IMR-90 (cell line): ENCODE data around the gene MCL1. TPM values are rescaled to one million over a fixed set of nuclear protein-coding genes. Genes with fewer than 3 reads are reported as not detected.

Source experiments
- ATAC-seq: fragments of 200-7000 bp; cut with Tn5 transposase; 2 replicates; pipeline ENCODE4 v1.9.1; 2020; ENCODE audit warnings: low read depth, mild to moderate bottlenecking, moderate library complexity
- BruUV-seq: library from RNA; stranded (reverse); fragments of 400-500 nt; replicated peaks from 2 replicates; lab custom pipeline; 2021; lab: Mats Ljungman, UMichigan
- CTCF ChIA-PET: fragments of 300-600 bp; formaldehyde crosslinking; extraction: SDS; loops from one replicate; lab custom pipeline; 2021; ENCODE audit warnings: antibody characterized with exemption; lab: Yijun Ruan, JAX
- POLR2A ChIA-PET: fragments of 300-600 bp; sonication (Branson Sonifier 250); formaldehyde crosslinking; loops from one replicate; lab custom pipeline; 2022; ENCODE audit warnings: antibody characterized with exemption; ENCODE audit not compliant: unreplicated experiment; lab: Charles Lee
- DNase-seq: peaks from one replicate; pipeline ENCODE4 v3.0.0; 2013
- H2AFZ ChIP-seq: replicated peaks from 2 replicates; pipeline ENCODE3; 2013; ENCODE audit warnings: low read length, mild to moderate bottlenecking; ENCODE audit not compliant: poor library complexity
- H2AK5ac ChIP-seq: 2 replicates; pipeline ENCODE4 v1.6.1; 2013; ENCODE audit warnings: low read depth, low read length, inconsistent platforms
- H2AK9ac ChIP-seq: replicated peaks from 2 replicates; pipeline ENCODE3; 2013; ENCODE audit warnings: mild to moderate bottlenecking, low read depth, low read length, moderate library complexity; ENCODE audit not compliant: poor library complexity
- H2BK120ac ChIP-seq: 2 replicates; pipeline ENCODE4 v1.6.1; 2013; ENCODE audit warnings: low read depth, low read length, inconsistent platforms
- H2BK15ac ChIP-seq: 3 replicates; pipeline ENCODE4 v1.6.1; 2013; ENCODE audit warnings: low read depth, low read length, inconsistent platforms
- H2BK20ac ChIP-seq: 2 replicates; pipeline ENCODE4 v1.6.1; 2013; ENCODE audit warnings: low read depth, mild to moderate bottlenecking, inconsistent platforms, low read length, moderate library complexity
- H2BK5ac ChIP-seq: 2 replicates; pipeline ENCODE4 v1.6.1; 2013; ENCODE audit warnings: mild to moderate bottlenecking, low read depth, low read length, inconsistent platforms; ENCODE audit not compliant: poor library complexity, severe bottlenecking
- H3K14ac ChIP-seq: replicated peaks from 2 replicates; pipeline ENCODE4 v1.6.1; 2013; ENCODE audit warnings: low read depth, low read length, inconsistent platforms
- H3K18ac ChIP-seq: 2 replicates; pipeline ENCODE4 v1.6.1; 2013; ENCODE audit warnings: low read depth, low read length, control low read depth
- H3K23ac ChIP-seq: 2 replicates; pipeline ENCODE4 v1.6.1; 2013; ENCODE audit warnings: low read depth, low read length, inconsistent platforms
- H3K27ac ChIP-seq: 2 replicates; pipeline ENCODE4 v1.5.1; 2013; ENCODE audit warnings: mild to moderate bottlenecking, control low read depth, low read length; ENCODE audit not compliant: insufficient read depth
- H3K27me3 ChIP-seq: 2 replicates; pipeline ENCODE4 v1.6.1; 2013; ENCODE audit warnings: low read length; ENCODE audit not compliant: control insufficient read depth, insufficient read depth
- H3K36me3 ChIP-seq: 2 replicates; pipeline ENCODE4 v1.6.1; 2013; ENCODE audit warnings: low read length, mixed read lengths; ENCODE audit not compliant: control insufficient read depth, insufficient read depth
- H3K4ac ChIP-seq: 2 replicates; pipeline ENCODE4 v1.6.1; 2013; ENCODE audit warnings: low read depth, low read length, inconsistent platforms
- H3K4me1 ChIP-seq: 2 replicates; pipeline ENCODE4 v1.6.1; 2013; ENCODE audit warnings: low read length, mixed read lengths; ENCODE audit not compliant: control insufficient read depth, insufficient read depth
- H3K4me2 ChIP-seq: 2 replicates; pipeline ENCODE4 v1.6.1; 2013; ENCODE audit warnings: low read depth, mild to moderate bottlenecking, control low read depth, low read length, moderate library complexity
- H3K4me3 ChIP-seq: 2 replicates; pipeline ENCODE4 v1.5.1; 2013; ENCODE audit warnings: low read depth, mild to moderate bottlenecking, control low read depth, low read length, moderate library complexity; ENCODE audit not compliant: insufficient read depth
- H3K56ac ChIP-seq: 2 replicates; pipeline ENCODE4 v1.6.1; 2013; ENCODE audit warnings: low read length, inconsistent platforms; ENCODE audit not compliant: insufficient read depth; ENCODE audit errors: extremely low read depth
- H3K79me1 ChIP-seq, 2 experiments: 2 replicates each; pipeline ENCODE4 v1.6.1; 2013; ENCODE audit warnings: low read length in 2 of 2, inconsistent platforms in 1 of 2, low read depth in 1 of 2
- H3K9ac ChIP-seq: 2 replicates; pipeline ENCODE4 v1.6.1; 2013; ENCODE audit warnings: low read depth, low read length, control low read depth
- H3K9me1 ChIP-seq: 2 replicates; pipeline ENCODE4 v1.6.1; 2013; ENCODE audit warnings: low read length, inconsistent platforms; ENCODE audit not compliant: insufficient read depth
- H3K9me3 ChIP-seq: 2 replicates; pipeline ENCODE4 v1.6.1; 2013; ENCODE audit warnings: low read length; ENCODE audit not compliant: control insufficient read depth, insufficient read depth
- H4K20me1 ChIP-seq: 2 replicates; pipeline ENCODE4 v1.6.1; 2013; ENCODE audit warnings: low read length, inconsistent platforms; ENCODE audit not compliant: insufficient read depth
- H4K5ac ChIP-seq: 2 replicates; pipeline ENCODE4 v1.6.1; 2013; ENCODE audit warnings: mild to moderate bottlenecking, low read depth, low read length, control low read depth
- H4K8ac ChIP-seq, 2 experiments: 2 replicates each; pipeline ENCODE4 v1.6.1; 2013; ENCODE audit warnings: low read depth in 2 of 2, low read length in 2 of 2, control low read depth in 1 of 2, inconsistent platforms in 1 of 2
- H4K91ac ChIP-seq: 2 replicates; pipeline ENCODE4 v1.6.1; 2013; ENCODE audit warnings: low read depth, low read length, inconsistent platforms; ENCODE audit not compliant: insufficient read depth
- BHLHE40 ChIP-seq: fragments of 150-350 bp; IDR thresholded peaks from 2 replicates; pipeline ENCODE4 v1.6.1; 2016; ENCODE audit warnings: mild to moderate bottlenecking, low read depth, low read length
- NFE2L2 ChIP-seq: fragments of 150-350 bp; IDR thresholded peaks from 2 replicates; pipeline ENCODE4 v1.6.1; 2016; ENCODE audit warnings: low read depth, mild to moderate bottlenecking, low read length
- POLR2A ChIP-seq: IDR thresholded peaks from 2 replicates; pipeline ENCODE4 v1.6.1; 2012; ENCODE audit warnings: mild to moderate bottlenecking, low read depth, low read length
- RCOR1 ChIP-seq: IDR thresholded peaks from 2 replicates; pipeline ENCODE4 v1.6.1; 2012; ENCODE audit warnings: mild to moderate bottlenecking, low read length, improper control_type of control experiment; ENCODE audit not compliant: insufficient replicate concordance
- WGBS, 2 experiments: methylation state at CpG; one replicate each; pipeline versions ENCODE4 v1.1.5 to v1.1.7; 2013; ENCODE audit warnings: missing lambda C conversion rate in 2 of 2; ENCODE audit not compliant: insufficient read length in 1 of 2; ENCODE audit errors: extremely low coverage in 2 of 2; 5-methylcytosine and 5-hydroxymethylcytosine counted together
- dilution Hi-C: fragments of 300-500 bp; cut with HindIII; formaldehyde crosslinking; loops from one replicate; pipeline ENCODE4 v1.14.3; 2018; ENCODE audit warnings: low sequenced_read_pairs; ENCODE audit not compliant: unreplicated experiment
- in situ Hi-C: fragments of 300-500 bp; cut with MboI; formaldehyde crosslinking; loops from 3 replicates; pipeline ENCODE4 v1.14.3; 2019; ENCODE audit warnings: low sequenced_read_pairs, inconsistent platforms, mixed read lengths
- intact Hi-C: fragments of 100-400 bp; cut with micrococcal nuclease; formaldehyde crosslinking; loops from 2 replicates; pipeline ENCODE4 v1.10.0; 2022
- polyA plus RNA-seq, 3 experiments: library from polyadenylated mRNA; depleted of rRNA; stranded (reverse); fragments of >200 nt; gene quantifications; 2 replicates each; pipeline ENCODE4 v1.2.3, GENCODE V29; 2012; ENCODE audit warnings: low replicate concordance in 1 of 3
- total RNA-seq: library from RNA; depleted of rRNA; stranded (reverse); fragments of >200 nt; gene quantifications from 2 replicates; pipeline ENCODE4 v1.2.3, GENCODE V29; 2012

Gene MCL1
- total and polyA plus RNA-seq, 2 of the 4 experiments (the other 2 are of a cell fraction): 79.5 to 142 TPM

DNA sequence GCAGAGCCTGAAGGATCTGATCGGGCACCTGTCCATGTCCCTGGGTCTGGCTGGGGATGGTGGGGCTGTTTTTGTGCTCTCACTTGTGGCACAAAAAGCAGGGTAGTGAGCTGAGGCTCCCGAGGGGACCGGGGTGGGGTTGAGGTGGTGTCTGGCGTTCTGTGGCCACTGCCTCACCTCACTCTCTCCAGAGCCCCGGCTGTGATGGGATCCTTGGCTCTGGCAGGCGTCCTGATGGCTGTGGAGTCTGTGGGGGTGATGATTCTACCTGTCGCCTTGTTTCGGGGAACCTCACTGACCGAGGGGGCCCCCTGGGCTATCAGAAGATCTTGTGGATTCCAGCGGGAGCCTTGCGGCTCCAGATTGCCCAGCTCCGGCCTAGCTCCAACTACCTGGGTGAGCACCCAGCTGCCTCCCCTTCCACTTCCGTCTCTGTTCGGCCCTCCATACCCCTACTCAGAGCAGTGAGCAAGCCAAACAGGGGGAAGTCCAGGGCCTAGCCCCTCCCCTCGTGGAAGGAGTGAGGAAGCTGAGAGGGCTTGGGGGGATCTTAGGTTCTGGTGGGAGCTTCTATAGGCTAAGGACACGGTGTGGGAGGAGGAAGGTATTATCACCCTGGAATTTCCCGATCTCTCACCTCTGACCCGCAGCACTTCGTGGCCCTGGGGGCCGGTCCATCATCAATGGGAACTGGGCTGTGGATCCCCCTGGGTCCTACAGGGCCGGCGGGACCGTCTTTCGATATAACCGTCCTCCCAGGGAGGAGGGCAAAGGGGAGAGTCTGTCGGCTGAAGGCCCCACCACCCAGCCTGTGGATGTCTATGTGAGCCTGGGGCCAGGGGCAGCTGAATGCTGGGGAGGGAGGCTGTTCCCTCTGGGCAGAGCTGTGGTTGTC is 23.2 kb downstream of the MCL1 start:
- ATAC-seq: no peak
- Histone ChIP-seq H3K9ac (no peak overlapping the region), H3K27ac (no peak overlapping the region), H3K18ac (no peak overlapping the region), H3K36me3 (peaks cover 5% of the 10 kb centered on the region), H3K9me1 (peaks cover 11% of the 10 kb centered on the region), H2BK20ac (no peak overlapping the region), H4K91ac (no peak overlapping the region), H2AK5ac (no peak overlapping the region), H3K4me2 (no peak overlapping the region), H2AK9ac (no peak overlapping the region), H3K4me1 (peaks cover 20% of the 10 kb centered on the region), H2BK5ac (no peak overlapping the region), H3K9me3 (no peaks in the 10 kb centered on the region), H4K5ac (no peak overlapping the region), H3K56ac (no peak overlapping the region), H3K23ac (no peak overlapping the region), H2BK120ac (no peak overlapping the region), H4K8ac (no peak overlapping the region), H4K20me1 (peaks cover 15% of the 10 kb centered on the region), H2AFZ (no peak overlapping the region), H2BK15ac (no peak overlapping the region), H3K14ac (no peak overlapping the region), H3K27me3 (no peaks in the 10 kb centered on the region), H3K4ac (no peak overlapping the region), H3K79me1 (peaks cover 8 to 66% of the 10 kb centered on the region in 2 experiments), H3K4me3 (no peak overlapping the region)
- DNase-seq: no peak
- intact Hi-C loops: no loop called here
- TF ChIP-seq NFE2L2 (no peak), BHLHE40 (no peak), RCOR1 (no peak), POLR2A (no peak)
- ChIA-PET POLR2A (no interaction called here), CTCF (no interaction called here)
- 0% methylated on average over 1 of the region's 26 CpGs; no CpG with 5 or more reads in 1 of the 2 experiments for WGBS, 2 experiments
- dilution Hi-C loops: no loop called here
- BruUV-seq: no TSS peak
- in situ Hi-C loops: loop anchor here (10.0 kb wide), 1 partner anchor 291 kb away; the partner anchor contains the start of gene APH1A
